ENCODE measurements around the gene RGS11.

DNA sequence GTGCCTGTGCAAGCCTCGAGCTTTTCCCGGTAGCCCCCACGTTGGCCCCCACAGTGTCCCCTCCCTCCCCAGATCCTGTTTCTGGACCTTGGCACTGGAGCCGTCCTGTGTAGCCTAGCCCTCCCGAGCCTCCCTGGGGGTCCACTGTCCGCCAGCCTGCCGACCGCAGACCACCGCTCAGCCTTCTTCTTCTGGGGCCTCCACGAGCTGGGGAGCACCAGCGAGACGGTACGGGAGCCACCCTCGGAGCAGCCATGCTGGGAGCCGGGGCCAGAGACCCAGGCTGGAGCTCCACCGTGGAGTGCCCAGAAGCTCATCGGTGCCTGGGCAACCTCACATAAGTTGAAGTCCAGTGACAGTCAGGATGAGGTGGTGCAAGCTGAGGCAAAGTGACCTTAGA, 11.8 kb downstream of the RGS11 start:
- TF ChIP-seq, protein P1, sequence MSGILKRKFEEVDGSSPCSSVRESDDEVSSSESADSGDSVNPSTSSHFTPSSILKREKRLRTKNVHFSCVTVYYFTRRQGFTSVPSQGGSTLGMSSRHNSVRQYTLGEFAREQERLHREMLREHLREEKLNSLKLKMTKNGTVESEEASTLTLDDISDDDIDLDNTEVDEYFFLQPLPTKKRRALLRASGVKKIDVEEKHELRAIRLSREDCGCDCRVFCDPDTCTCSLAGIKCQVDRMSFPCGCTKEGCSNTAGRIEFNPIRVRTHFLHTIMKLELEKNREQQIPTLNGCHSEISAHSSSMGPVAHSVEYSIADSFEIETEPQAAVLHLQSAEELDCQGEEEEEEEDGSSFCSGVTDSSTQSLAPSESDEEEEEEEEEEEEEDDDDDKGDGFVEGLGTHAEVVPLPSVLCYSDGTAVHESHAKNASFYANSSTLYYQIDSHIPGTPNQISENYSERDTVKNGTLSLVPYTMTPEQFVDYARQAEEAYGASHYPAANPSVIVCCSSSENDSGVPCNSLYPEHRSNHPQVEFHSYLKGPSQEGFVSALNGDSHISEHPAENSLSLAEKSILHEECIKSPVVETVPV (CRISPR knock-in tag; IDR thresholded peaks at IDR 0.05), result no peak
- TF ChIP-seq GLIS3 (CRISPR knock-in tag; IDR thresholded peaks at IDR 0.05), result no peak
- no peak for TF ChIP-seq ARNTL (CRISPR knock-in tag; IDR thresholded peaks at IDR 0.05; ENCODE audit: borderline replicate concordance, low read depth)
- TF ChIP-seq RARB (CRISPR knock-in tag; IDR thresholded peaks at IDR 0.05), result no peak
- no peak for TF ChIP-seq PPARA (CRISPR knock-in tag; IDR thresholded peaks at IDR 0.05; ENCODE audit: borderline replicate concordance)
- no peak for TF ChIP-seq ZNF70 (CRISPR knock-in tag; IDR thresholded peaks at IDR 0.05)
- TF ChIP-seq, protein P2, sequence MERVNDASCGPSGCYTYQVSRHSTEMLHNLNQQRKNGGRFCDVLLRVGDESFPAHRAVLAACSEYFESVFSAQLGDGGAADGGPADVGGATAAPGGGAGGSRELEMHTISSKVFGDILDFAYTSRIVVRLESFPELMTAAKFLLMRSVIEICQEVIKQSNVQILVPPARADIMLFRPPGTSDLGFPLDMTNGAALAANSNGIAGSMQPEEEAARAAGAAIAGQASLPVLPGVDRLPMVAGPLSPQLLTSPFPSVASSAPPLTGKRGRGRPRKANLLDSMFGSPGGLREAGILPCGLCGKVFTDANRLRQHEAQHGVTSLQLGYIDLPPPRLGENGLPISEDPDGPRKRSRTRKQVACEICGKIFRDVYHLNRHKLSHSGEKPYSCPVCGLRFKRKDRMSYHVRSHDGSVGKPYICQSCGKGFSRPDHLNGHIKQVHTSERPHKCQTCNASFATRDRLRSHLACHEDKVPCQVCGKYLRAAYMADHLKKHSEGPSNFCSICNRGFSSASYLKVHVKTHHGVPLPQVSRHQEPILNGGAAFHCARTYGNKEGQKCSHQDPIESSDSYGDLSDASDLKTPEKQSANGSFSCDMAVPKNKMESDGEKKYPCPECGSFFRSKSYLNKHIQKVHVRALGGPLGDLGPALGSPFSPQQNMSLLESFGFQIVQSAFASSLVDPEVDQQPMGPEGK (CRISPR knock-in tag; IDR thresholded peaks at IDR 0.05; ENCODE audit: borderline replicate concordance), result no peak
- TF ChIP-seq, protein P3, sequence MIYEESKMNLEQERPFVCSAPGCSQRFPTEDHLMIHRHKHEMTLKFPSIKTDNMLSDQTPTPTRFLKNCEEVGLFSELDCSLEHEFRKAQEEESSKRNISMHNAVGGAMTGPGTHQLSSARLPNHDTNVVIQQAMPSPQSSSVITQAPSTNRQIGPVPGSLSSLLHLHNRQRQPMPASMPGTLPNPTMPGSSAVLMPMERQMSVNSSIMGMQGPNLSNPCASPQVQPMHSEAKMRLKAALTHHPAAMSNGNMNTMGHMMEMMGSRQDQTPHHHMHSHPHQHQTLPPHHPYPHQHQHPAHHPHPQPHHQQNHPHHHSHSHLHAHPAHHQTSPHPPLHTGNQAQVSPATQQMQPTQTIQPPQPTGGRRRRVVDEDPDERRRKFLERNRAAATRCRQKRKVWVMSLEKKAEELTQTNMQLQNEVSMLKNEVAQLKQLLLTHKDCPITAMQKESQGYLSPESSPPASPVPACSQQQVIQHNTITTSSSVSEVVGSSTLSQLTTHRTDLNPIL (CRISPR knock-in tag; IDR thresholded peaks at IDR 0.05; ENCODE audit: low read depth), result no peak
